Activated CD4-positive, alpha-beta T cell treated with anti-CD3 and anti-CD28 coated beads, Interleukin-2, amount 10 ng/mL, durations not matched to agents 7 days and 5 days (primary cell): ENCODE measurements around the gene SLCO1B3. TPM values are rescaled to one million over a fixed set of nuclear protein-coding genes. Genes with fewer than 3 reads are reported as not detected.

Source experiments
- CTCF ChIA-PET: fragments of 350-600 bp; sonication (Branson Sonifier 250); formaldehyde crosslinking; loops from one replicate; lab custom pipeline; 2021; ENCODE audit warnings: antibody characterized with exemption; lab: Charles Lee
- POLR2A ChIA-PET: fragments of 350-600 bp; sonication (Branson Sonifier 250); formaldehyde crosslinking; loops from one replicate; lab custom pipeline; 2021; ENCODE audit warnings: antibody characterized with exemption; lab: Charles Lee
- DNase-seq: peaks from one replicate; pipeline ENCODE4 v3.0.0-alpha.2; 2020
- H3K27ac Mint-ChIP-seq: one replicate; pipeline ENCODE4 v1.8.0; 2021; ENCODE audit warnings: mild to moderate bottlenecking, moderate library complexity, mixed read lengths
- H3K27me3 Mint-ChIP-seq: one replicate; pipeline ENCODE4 v1.8.0; 2021; ENCODE audit warnings: mixed read lengths
- H3K36me3 Mint-ChIP-seq: one replicate; pipeline ENCODE4 v1.8.0; 2021; ENCODE audit warnings: low read depth, mixed read lengths
- H3K4me1 Mint-ChIP-seq: one replicate; pipeline ENCODE4 v1.8.0; 2021; ENCODE audit warnings: mixed read lengths
- H3K4me3 Mint-ChIP-seq: one replicate; pipeline ENCODE4 v1.8.0; 2021; ENCODE audit warnings: mild to moderate bottlenecking, moderate library complexity, mixed read lengths
- H3K9me3 Mint-ChIP-seq: one replicate; pipeline ENCODE4 v1.8.0; 2021; ENCODE audit warnings: mixed read lengths
- total RNA-seq, 2 experiments: library from RNA; stranded (reverse); gene quantifications; one replicate each; pipeline ENCODE4 v1.2.3, GENCODE V29; 2021

SLCO1B3 gene
- total RNA-seq, 2 experiments from 2014 or later: not detected

GRCh38 chr12:20822415-20822814 lies 11.9 kb downstream of the SLCO1B3 start:
- Mint-ChIP-seq H3K36me3 (no peaks in the 10 kb centered on the region), H3K4me1 (no peaks in the 10 kb centered on the region), H3K9me3 (peaks cover 11% of the 10 kb centered on the region), H3K27me3 (no peaks in the 10 kb centered on the region), H3K27ac (no peak overlapping the region), H3K4me3 (no peak overlapping the region)
- ChIA-PET CTCF (no interaction called here), POLR2A (no interaction called here)
- DNase-seq: no peak

- Mint-ChIP-seq H3K27me3 (no peaks in the 10 kb centered on the region), H3K4me3 (no peak overlapping the region), H3K36me3 (no peaks in the 10 kb centered on the region), H3K27ac (no peak overlapping the region), H3K9me3 (peaks cover 11% of the 10 kb centered on the region), H3K4me1 (no peaks in the 10 kb centered on the region)
- ChIA-PET POLR2A (no interaction called here), CTCF (no interaction called here)
- no peak for DNase-seq
These were observed 12.4 kb downstream of the SLCO1B3 start for GRCh38 chr12:20822925-20823324.

- Mint-ChIP-seq H3K4me1 (no peaks in the 10 kb centered on the region), H3K27ac (no peak overlapping the region), H3K36me3 (no peaks in the 10 kb centered on the region), H3K27me3 (no peaks in the 10 kb centered on the region), H3K9me3 (no peaks in the 10 kb centered on the region), H3K4me3 (no peak overlapping the region)
- POLR2A ChIA-PET: no interaction called here
- CTCF ChIA-PET: no interaction called here
- DNase-seq: no peak
These were observed 19.4 kb downstream of the SLCO1B3 start for GRCh38 chr12:20829919-20830318.

GRCh38 chr12:20830456-20830855 lies 20.0 kb downstream of the SLCO1B3 start:
- POLR2A ChIA-PET: no interaction called here
- no peak overlapping the region for H3K27ac Mint-ChIP-seq
- CTCF ChIA-PET: no interaction called here
- no peaks in the 10 kb centered on the region for H3K27me3 Mint-ChIP-seq
- no peaks in the 10 kb centered on the region for H3K4me1 Mint-ChIP-seq
- DNase-seq: no peak
- H3K36me3 Mint-ChIP-seq: no peaks in the 10 kb centered on the region
- H3K4me3 Mint-ChIP-seq: no peak overlapping the region
- no peaks in the 10 kb centered on the region for H3K9me3 Mint-ChIP-seq

- POLR2A ChIA-PET: no interaction called here
These were observed 22.4 kb downstream of the SLCO1B3 start for GRCh38 chr12:20832911-20833310.

GRCh38 chr12:20852649-20853048 lies 42.1 kb downstream of the SLCO1B3 start:
- no peak overlapping the region for H3K4me3 Mint-ChIP-seq

More at GRCh38 chr12:20832911-20833310, 22.4 kb downstream of the SLCO1B3 start:
- Mint-ChIP-seq H3K27me3 (no peaks in the 10 kb centered on the region), H3K4me3 (no peak overlapping the region), H3K36me3 (no peaks in the 10 kb centered on the region), H3K4me1 (no peaks in the 10 kb centered on the region), H3K9me3 (no peaks in the 10 kb centered on the region), H3K27ac (no peak overlapping the region)
- DNase-seq: no peak
- CTCF ChIA-PET: no interaction called here

GRCh38 chr12:20863056-20863455 lies 52.6 kb downstream of the SLCO1B3 start:
- ChIA-PET POLR2A (no interaction called here), CTCF (no interaction called here)
- Mint-ChIP-seq H3K4me1 (no peaks in the 10 kb centered on the region), H3K4me3 (no peak overlapping the region), H3K27me3 (no peaks in the 10 kb centered on the region), H3K36me3 (no peaks in the 10 kb centered on the region), H3K9me3 (peaks cover 2% of the 10 kb centered on the region), H3K27ac (no peak overlapping the region)
- no peak for DNase-seq

More at GRCh38 chr12:20852649-20853048, 42.1 kb downstream of the SLCO1B3 start:
- no peak for DNase-seq
- Mint-ChIP-seq H3K9me3 (peaks cover 7% of the 10 kb centered on the region), H3K4me1 (no peaks in the 10 kb centered on the region), H3K27me3 (no peaks in the 10 kb centered on the region), H3K27ac (no peak overlapping the region), H3K36me3 (no peaks in the 10 kb centered on the region)
- ChIA-PET CTCF (no interaction called here), POLR2A (no interaction called here)

- no peak for DNase-seq
- CTCF ChIA-PET: no interaction called here
These were observed 55.4 kb downstream of the SLCO1B3 start for GRCh38 chr12:20865873-20866272.

GRCh38 chr12:20868277-20868676 lies 57.8 kb downstream of the SLCO1B3 start:
- H3K27ac Mint-ChIP-seq: no peak overlapping the region
- POLR2A ChIA-PET: no interaction called here
- H3K4me1 Mint-ChIP-seq: no peaks in the 10 kb centered on the region
- CTCF ChIA-PET: no interaction called here
- no peak for DNase-seq
- H3K4me3 Mint-ChIP-seq: no peak overlapping the region
- H3K9me3 Mint-ChIP-seq: peaks cover 2% of the 10 kb centered on the region
- H3K36me3 Mint-ChIP-seq: no peaks in the 10 kb centered on the region
- no peaks in the 10 kb centered on the region for H3K27me3 Mint-ChIP-seq

More at GRCh38 chr12:20865873-20866272, 55.4 kb downstream of the SLCO1B3 start:
- Mint-ChIP-seq H3K4me3 (no peak overlapping the region), H3K27ac (no peak overlapping the region), H3K9me3 (peaks cover 2% of the 10 kb centered on the region), H3K4me1 (no peaks in the 10 kb centered on the region), H3K27me3 (no peaks in the 10 kb centered on the region), H3K36me3 (no peaks in the 10 kb centered on the region)
- POLR2A ChIA-PET: no interaction called here

- H3K9me3 Mint-ChIP-seq: no peaks in the 10 kb centered on the region
- ChIA-PET POLR2A (no interaction called here), CTCF (no interaction called here)
- H3K27ac Mint-ChIP-seq: no peak overlapping the region
- no peaks in the 10 kb centered on the region for H3K4me1 Mint-ChIP-seq
- no peak for DNase-seq
- no peaks in the 10 kb centered on the region for H3K27me3 Mint-ChIP-seq
- no peaks in the 10 kb centered on the region for H3K36me3 Mint-ChIP-seq
- no peak overlapping the region for H3K4me3 Mint-ChIP-seq
These were observed 72.8 kb downstream of the SLCO1B3 start for GRCh38 chr12:20883288-20883687.

GRCh38 chr12:20885116-20885515 lies 74.6 kb downstream of the SLCO1B3 start:
- Mint-ChIP-seq H3K4me1 (no peaks in the 10 kb centered on the region), H3K27ac (no peak overlapping the region), H3K36me3 (no peaks in the 10 kb centered on the region), H3K27me3 (no peaks in the 10 kb centered on the region), H3K4me3 (no peak overlapping the region), H3K9me3 (no peaks in the 10 kb centered on the region)
- no peak for DNase-seq
- CTCF ChIA-PET: no interaction called here
- POLR2A ChIA-PET: no interaction called here

GRCh38 chr12:20885552-20885951 lies 75.0 kb downstream of the SLCO1B3 start:
- ChIA-PET POLR2A (no interaction called here), CTCF (no interaction called here)
- Mint-ChIP-seq H3K4me3 (no peak overlapping the region), H3K27me3 (no peaks in the 10 kb centered on the region), H3K9me3 (peaks cover 2% of the 10 kb centered on the region), H3K4me1 (no peaks in the 10 kb centered on the region), H3K36me3 (no peaks in the 10 kb centered on the region), H3K27ac (no peak overlapping the region)
- DNase-seq: no peak

GRCh38 chr12:20917269-20917668 lies 106.8 kb downstream of the SLCO1B3 start:
- POLR2A ChIA-PET: no interaction called here

GRCh38 chr12:20917819-20918218 lies 107.3 kb downstream of the SLCO1B3 start:
- H3K4me1 Mint-ChIP-seq: no peaks in the 10 kb centered on the region

More at GRCh38 chr12:20917269-20917668, 106.8 kb downstream of the SLCO1B3 start:
- CTCF ChIA-PET: no interaction called here
- Mint-ChIP-seq H3K9me3 (no peaks in the 10 kb centered on the region), H3K27ac (no peak overlapping the region), H3K27me3 (no peaks in the 10 kb centered on the region), H3K36me3 (no peaks in the 10 kb centered on the region), H3K4me3 (no peak overlapping the region), H3K4me1 (no peaks in the 10 kb centered on the region)
- no peak for DNase-seq

More at GRCh38 chr12:20917819-20918218, 107.3 kb downstream of the SLCO1B3 start:
- Mint-ChIP-seq H3K27me3 (no peaks in the 10 kb centered on the region), H3K27ac (no peak overlapping the region), H3K4me3 (no peak overlapping the region), H3K9me3 (no peaks in the 10 kb centered on the region), H3K36me3 (no peaks in the 10 kb centered on the region)
- DNase-seq: no peak
- POLR2A ChIA-PET: no interaction called here
- CTCF ChIA-PET: no interaction called here
